ENCODE data around the gene AIF1.
A peak's percentile ranks its signal among the peaks of the same experiment; 100 is the strongest.

DNA sequence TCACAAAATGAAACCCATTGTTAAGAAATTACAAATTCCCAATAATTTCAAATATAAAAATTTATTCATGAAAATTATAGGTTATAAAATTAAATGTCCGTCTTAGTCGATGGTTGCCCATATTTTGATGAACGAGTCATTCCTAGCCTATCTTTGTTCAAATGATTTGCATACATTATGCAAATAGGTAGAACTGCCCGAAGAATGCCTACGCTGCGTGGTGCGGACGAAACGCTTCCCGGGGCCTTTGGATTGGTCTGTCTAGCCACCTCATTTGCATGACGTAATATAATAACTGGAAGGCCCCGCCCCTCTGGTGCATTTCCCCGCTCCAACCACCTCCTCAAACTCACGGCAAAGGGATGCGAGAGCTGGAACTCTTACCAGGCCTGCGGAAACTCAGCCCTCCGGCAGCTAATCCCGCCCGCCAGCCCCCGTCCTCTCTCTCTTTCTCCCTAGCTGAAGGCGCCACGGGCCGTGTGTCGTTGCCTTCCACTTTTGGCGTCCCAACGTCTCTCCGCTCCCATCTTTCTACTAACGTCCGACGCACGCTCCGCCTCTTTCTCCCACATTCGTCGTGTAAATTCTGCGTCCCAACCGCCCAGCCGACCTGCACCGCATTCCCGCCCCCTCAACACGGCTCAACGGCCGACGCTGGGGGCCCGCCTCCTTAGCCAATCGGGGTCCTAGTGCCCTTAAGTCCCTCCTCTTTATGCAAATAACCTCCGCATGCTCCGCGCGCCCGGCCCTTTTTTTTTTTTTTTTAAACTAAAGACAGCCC is 5.0 kb downstream of the AIF1 start:
- peak in 2 of 3 donors; percentile 84 to 89 for TF ChIP-seq POLR2A (IDR thresholded peaks at IDR 0.05)
- TF ChIP-seq, protein P1, sequence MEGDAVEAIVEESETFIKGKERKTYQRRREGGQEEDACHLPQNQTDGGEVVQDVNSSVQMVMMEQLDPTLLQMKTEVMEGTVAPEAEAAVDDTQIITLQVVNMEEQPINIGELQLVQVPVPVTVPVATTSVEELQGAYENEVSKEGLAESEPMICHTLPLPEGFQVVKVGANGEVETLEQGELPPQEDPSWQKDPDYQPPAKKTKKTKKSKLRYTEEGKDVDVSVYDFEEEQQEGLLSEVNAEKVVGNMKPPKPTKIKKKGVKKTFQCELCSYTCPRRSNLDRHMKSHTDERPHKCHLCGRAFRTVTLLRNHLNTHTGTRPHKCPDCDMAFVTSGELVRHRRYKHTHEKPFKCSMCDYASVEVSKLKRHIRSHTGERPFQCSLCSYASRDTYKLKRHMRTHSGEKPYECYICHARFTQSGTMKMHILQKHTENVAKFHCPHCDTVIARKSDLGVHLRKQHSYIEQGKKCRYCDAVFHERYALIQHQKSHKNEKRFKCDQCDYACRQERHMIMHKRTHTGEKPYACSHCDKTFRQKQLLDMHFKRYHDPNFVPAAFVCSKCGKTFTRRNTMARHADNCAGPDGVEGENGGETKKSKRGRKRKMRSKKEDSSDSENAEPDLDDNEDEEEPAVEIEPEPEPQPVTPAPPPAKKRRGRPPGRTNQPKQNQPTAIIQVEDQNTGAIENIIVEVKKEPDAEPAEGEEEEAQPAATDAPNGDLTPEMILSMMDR (IDR thresholded peaks at IDR 0.05 in 8 of 11, conservative IDR thresholded peaks at IDR 0.05 in 3 of 11) = peak in 3 of 11 experiments; percentile 12 to 21 (median 13)
- TF ChIP-seq POLR2AphosphoS5 (IDR thresholded peaks at IDR 0.05) = peak; percentile 95 to 96 (median 96)

Measured in spleen (tissue), 7 donors.